H1 (cell line): ENCODE measurements around the gene PLPPR1. TPM values are rescaled to one million over a fixed set of nuclear protein-coding genes. Genes with fewer than 3 reads are reported as not detected.

ENCODE experiments used
- ATF2 ChIP-seq: IDR thresholded peaks from 2 replicates; pipeline ENCODE4 v1.6.1; 2012; ENCODE audit warnings: low read length, inconsistent platforms
- CEBPB ChIP-seq: IDR thresholded peaks from 2 replicates; pipeline ENCODE4 v1.6.1; 2012; ENCODE audit warnings: low read depth, low read length
- FOSL1 ChIP-seq: IDR thresholded peaks from 2 replicates; pipeline ENCODE4 v1.6.1; 2011; ENCODE audit warnings: mild to moderate bottlenecking, low read depth, low read length, moderate library complexity; ENCODE audit not compliant: insufficient read depth
- POU5F1 ChIP-seq: IDR thresholded peaks from 2 replicates; pipeline ENCODE4 v1.6.1; 2011; ENCODE audit warnings: low read depth, mild to moderate bottlenecking, low read length, moderate library complexity
- SIX5 ChIP-seq: IDR thresholded peaks from 2 replicates; pipeline ENCODE4 v1.6.1; 2011; ENCODE audit warnings: mild to moderate bottlenecking, low read depth, low read length
- YY1 ChIP-seq: IDR thresholded peaks from 2 replicates; pipeline ENCODE4 v1.6.1; 2011; ENCODE audit warnings: low read depth, mild to moderate bottlenecking, low read length
- ZNF274 ChIP-seq: IDR thresholded peaks from 2 replicates; pipeline ENCODE4 v1.7.0; 2012; ENCODE audit warnings: low read length, borderline replicate concordance; ENCODE audit errors: extremely low read depth
- polyA plus RNA-seq, 7 experiments: library from polyadenylated mRNA; depleted of rRNA in 3 of 7; stranded (reverse) in 5 of 7; unstranded in 2 of 7; fragments of >200 nt in 5 of 7; fragments of 200-250 nt in 2 of 7; gene quantifications; 1 replicate in 5 of 7; 2 replicates in 1 of 7; 4 replicates in 1 of 7; pipeline versions ENCODE4 v1.2.1 to v1.2.3, GENCODE V29; 2011 to 2013; ENCODE audit warnings: missing spikeins in 2 of 7, mixed read lengths in 2 of 7
- total RNA-seq: library from RNA; stranded (reverse); fragmentation: NEBNext Ultra II Directional; extraction: Animal tissue kit (Norgen Biotek cat#: 25700); gene quantifications from 2 replicates; pipeline ENCODE4 v1.2.1, GENCODE V29; 2021

The PLPPR1 gene
- total and polyA plus RNA-seq, 2 of the 8 experiments (the other 6 are each of a cell fraction or from before 2014, with no cell fraction given), result 1.4 to 1.8 TPM

- no peak for TF ChIP-seq ATF2
- no peak for TF ChIP-seq YY1
- TF ChIP-seq SIX5, result no peak
- TF ChIP-seq POU5F1, result no peak
- TF ChIP-seq FOSL1, result no peak
- no peak for TF ChIP-seq ZNF274
- TF ChIP-seq CEBPB, result no peak
Measured at GRCh38 chr9:101032426-101032825, 3.9 kb downstream of the PLPPR1 start (continued).
